ENCODE measurements around the gene ULK3. TPM values are rescaled to one million over a fixed set of nuclear protein-coding genes. Genes with fewer than 3 reads are reported as not detected.

Gene ULK3
- total and polyA plus RNA-seq, 10 of the 15 experiments (the other 5 are each of a cell fraction or from before 2014, with no cell fraction given) = 0.64 to 38.8 (median 27.1) TPM

DNA sequence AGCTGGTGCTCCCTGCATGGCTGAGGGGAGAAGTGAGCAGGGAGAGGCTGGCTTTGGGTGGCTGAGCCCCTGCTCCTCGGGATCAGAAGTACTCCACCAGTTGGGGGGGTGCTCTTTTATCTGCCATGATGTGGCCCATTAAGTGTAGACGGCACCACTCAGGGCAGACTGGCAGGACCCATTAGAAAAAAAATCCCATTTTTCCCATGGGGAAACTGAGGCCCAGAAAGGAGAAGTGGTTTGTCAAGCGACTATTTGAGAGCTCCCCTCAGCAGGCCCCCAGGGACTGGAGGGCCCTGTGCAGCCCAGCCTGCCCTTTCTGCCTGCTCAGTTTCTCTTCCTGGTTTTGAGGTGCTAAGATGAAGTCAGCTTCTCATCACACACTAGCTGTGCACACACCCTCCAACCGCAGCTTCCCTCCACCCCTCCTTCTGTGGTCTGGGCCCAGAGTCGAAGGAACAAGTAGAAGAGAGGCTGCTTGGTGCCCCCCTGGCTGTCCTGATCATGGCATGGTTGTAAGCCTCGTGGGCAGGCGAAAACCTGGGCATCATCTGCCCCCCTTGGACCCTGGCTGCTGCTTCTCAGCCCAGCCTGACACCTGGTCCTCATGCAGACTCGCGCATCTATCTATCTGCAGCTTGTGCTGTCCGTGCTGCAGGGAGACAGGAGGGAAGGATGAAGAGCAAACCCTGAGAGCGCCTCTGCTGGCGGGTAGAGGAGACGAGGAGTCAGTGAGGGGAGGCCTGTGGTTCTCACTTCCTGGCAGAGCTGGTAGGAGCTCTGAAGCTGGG is 55.5 kb downstream of the ULK3 start (continued):
- TF ChIP-seq, protein P1, sequence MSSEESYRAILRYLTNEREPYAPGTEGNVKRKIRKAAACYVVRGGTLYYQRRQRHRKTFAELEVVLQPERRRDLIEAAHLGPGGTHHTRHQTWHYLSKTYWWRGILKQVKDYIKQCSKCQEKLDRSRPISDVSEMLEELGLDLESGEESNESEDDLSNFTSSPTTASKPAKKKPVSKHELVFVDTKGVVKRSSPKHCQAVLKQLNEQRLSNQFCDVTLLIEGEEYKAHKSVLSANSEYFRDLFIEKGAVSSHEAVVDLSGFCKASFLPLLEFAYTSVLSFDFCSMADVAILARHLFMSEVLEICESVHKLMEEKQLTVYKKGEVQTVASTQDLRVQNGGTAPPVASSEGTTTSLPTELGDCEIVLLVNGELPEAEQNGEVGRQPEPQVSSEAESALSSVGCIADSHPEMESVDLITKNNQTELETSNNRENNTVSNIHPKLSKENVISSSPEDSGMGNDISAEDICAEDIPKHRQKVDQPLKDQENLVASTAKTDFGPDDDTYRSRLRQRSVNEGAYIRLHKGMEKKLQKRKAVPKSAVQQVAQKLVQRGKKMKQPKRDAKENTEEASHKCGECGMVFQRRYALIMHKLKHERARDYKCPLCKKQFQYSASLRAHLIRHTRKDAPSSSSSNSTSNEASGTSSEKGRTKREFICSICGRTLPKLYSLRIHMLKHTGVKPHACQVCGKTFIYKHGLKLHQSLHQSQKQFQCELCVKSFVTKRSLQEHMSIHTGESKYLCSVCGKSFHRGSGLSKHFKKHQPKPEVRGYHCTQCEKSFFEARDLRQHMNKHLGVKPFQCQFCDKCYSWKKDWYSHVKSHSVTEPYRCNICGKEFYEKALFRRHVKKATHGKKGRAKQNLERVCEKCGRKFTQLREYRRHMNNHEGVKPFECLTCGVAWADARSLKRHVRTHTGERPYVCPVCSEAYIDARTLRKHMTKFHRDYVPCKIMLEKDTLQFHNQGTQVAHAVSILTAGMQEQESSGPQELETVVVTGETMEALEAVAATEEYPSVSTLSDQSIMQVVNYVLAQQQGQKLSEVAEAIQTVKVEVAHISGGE (CRISPR knock-in tag; IDR thresholded peaks at IDR 0.05) = no peak
- TF ChIP-seq POLR2A (IDR thresholded peaks at IDR 0.05; ENCODE audit: low read depth, low read length) (peak; percentile 76), TARDBP (IDR thresholded peaks at IDR 0.05; ENCODE audit: borderline replicate concordance) (peak; percentile 47; the same call in 1 of the 2 replicates), RB1 (IDR thresholded peaks at IDR 0.05; ENCODE audit: borderline replicate concordance) (peak; percentile 55; the same call in 1 of the 2 replicates), ATF2 (IDR thresholded peaks at IDR 0.05; ENCODE audit: low read length) (no peak), NR2C1 (IDR thresholded peaks at IDR 0.05) (no peak), SP1 (IDR thresholded peaks at IDR 0.05; ENCODE audit: low read depth, low read length) (peak; percentile 80), ETV6 (conservative IDR thresholded peaks at IDR 0.05 in 1 of 2, IDR thresholded peaks at IDR 0.05 in 1 of 2; ENCODE audit: borderline replicate concordance in 1 of 2, low read depth in 1 of 2) (peak in 1 of 2 experiments; percentile 88; a peak in 2 of 4 replicates), EED (IDR thresholded peaks at IDR 0.05; ENCODE audit: low read depth) (peak; percentile 88), ZBTB33 (IDR thresholded peaks at IDR 0.05) (no peak), SUPT20H (IDR thresholded peaks at IDR 0.05; ENCODE audit: borderline replicate concordance, control insufficient read depth, low read depth, low read length) (no peak), EP300 (IDR thresholded peaks at IDR 0.05; ENCODE audit: borderline replicate concordance in 1 of 2, control insufficient read depth in 1 of 2, low read depth in 2 of 2, low read length in 2 of 2) (peak; percentile 83 to 88), SREBF1 (IDR thresholded peaks at IDR 0.05; ENCODE audit: low read length) (no peak), RAD21 (IDR thresholded peaks at IDR 0.05; ENCODE audit: insufficient read depth, low read depth, low read length) (peak; percentile 45; the same call in 1 of the 2 replicates), ZNF687 (IDR thresholded peaks at IDR 0.05) (peak; percentile 49), JUND (IDR thresholded peaks at IDR 0.05; ENCODE audit: low read depth, low read length) (no peak), ZNF274 (IDR thresholded peaks at IDR 0.05; ENCODE audit: insufficient read depth, insufficient read length) (no peak)

Data from GM12878 (cell line).